HG03439 (cell line): Measurements from ENCODE around the gene KRT12.
"Not testable (repeated sequence)": the region's sequence is repeated elsewhere in the genome, so short reads cannot be mapped to it uniquely, and the experiment has no call there.

Experiments used
- ATAC-seq: cut with Tn5 transposase; IDR thresholded peaks from one replicate; pipeline ENCODE4 v1.9.1; 2021; ENCODE audit warnings: mild to moderate bottlenecking, moderate library complexity; ENCODE audit not compliant: unreplicated experiment

KRT12 gene

GRCh38 chr17:40818733-40819527, 48.1 kb downstream of the KRT12 start:
- peak; percentile 88 for ATAC-seq

DNA sequence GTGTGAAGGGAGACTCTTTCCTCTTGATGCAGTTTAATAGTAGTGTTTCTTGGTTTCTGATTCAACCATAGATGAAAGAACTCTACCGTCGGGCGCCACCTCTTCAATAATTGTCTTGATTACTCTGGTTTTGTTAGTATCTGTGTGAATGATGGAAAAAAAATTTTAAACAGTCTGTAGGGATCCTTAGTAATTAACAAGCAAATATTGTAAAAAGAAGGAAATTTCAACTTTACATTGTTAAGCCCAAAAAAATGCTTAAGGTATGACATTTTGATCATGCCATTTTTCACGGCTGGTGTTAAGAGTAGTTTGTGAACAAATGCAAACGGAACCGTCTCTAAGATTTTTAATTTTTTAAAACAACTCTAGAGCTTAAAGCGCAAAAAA, 48.7 kb downstream of the KRT12 start:
- no peak for ATAC-seq

DNA sequence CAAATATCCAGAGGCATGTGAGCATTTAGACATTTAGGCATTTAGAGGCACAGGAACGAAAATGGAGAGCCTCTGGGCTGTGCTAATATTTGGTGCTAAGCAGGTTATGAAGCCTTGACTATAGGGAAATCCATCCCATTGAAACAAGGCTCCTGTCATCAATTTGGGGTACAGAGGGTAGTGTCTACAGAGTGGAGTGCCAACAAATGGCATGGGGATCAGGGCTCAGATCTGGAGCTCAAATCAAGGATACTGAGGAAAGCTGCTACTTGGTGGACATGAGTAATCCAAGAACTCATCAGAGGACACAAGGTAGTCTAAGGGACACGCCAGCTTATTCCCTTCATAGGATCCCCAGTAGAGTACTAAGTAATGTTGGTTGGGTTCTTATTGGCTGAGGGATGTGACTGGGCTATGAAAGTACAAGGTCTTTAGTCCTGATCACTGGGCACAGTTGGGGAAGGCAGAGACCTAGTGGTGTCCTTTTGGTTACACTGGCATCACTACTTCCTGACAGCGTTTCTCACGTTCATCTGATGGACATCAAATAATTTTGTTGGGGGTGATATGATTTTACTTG, 49.8 kb downstream of the KRT12 start:
- no peak for ATAC-seq

GRCh38 chr17:40816569-40816968, 50.5 kb downstream of the KRT12 start:
- no peak for ATAC-seq

- ATAC-seq, result no peak
These were observed 51.6 kb downstream of the KRT12 start for GRCh38 chr17:40815381-40815780.

DNA sequence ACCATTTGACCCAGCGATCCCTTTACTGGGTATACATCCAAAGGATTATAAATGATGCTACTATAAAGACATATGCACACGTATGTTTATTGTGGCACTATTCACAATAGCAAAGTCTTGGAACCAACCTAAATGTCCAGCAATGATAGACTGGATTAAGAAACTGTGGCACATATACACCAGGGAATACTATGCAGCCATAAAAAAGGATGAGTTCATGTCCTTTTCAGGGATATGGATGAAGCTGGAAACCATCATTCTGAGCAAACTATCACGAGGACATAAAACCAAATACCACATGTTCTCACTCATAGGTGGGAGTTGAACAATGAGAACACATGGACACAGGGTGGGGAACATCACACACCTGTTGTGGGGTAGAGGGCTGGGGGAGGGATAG, 52.4 kb downstream of the KRT12 start:
- ATAC-seq, result not testable (repeated sequence)

GRCh38 chr17:40813804-40814203, 53.2 kb downstream of the KRT12 start:
- no peak for ATAC-seq

DNA sequence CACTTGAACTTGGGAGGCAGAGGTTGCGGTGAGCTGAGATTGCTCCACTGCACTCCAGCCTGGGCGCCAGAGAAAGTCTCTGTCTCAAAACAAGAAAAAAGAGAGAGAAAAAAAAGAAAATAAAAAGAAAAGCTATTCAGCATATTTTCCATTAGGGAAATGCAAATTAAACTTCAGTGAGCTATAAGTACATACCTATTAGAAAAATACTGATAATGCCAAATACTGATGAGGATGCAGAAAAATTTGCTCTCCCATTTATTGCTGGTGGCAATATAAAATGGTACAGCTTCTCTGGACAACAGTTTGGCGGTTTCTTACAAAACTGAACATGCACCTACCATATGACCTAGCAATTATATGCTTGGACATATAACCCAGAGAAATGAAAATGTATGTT, 54.4 kb downstream of the KRT12 start:
- ATAC-seq, result no peak
